GM18868 (cell line): ENCODE data around the gene JARID2.

Source experiments
- ATAC-seq: cut with Tn5 transposase; IDR thresholded peaks from one replicate; pipeline ENCODE4 v1.9.1; 2021; ENCODE audit warnings: mild to moderate bottlenecking, moderate library complexity; ENCODE audit not compliant: unreplicated experiment

Gene JARID2

GRCh38 chr6:15350386-15351083, 104.7 kb downstream of the JARID2 start:
- no peak for ATAC-seq

GRCh38 chr6:15351631-15352030, 105.8 kb downstream of the JARID2 start:
- no peak for ATAC-seq

GRCh38 chr6:15352220-15352619, 106.4 kb downstream of the JARID2 start:
- no peak for ATAC-seq

- no peak for ATAC-seq
Measured at GRCh38 chr6:15352845-15353244, 107.0 kb downstream of the JARID2 start.

GRCh38 chr6:15355683-15356099, 109.8 kb downstream of the JARID2 start:
- ATAC-seq, result no peak

GRCh38 chr6:15356179-15356578, 110.3 kb downstream of the JARID2 start:
- no peak for ATAC-seq

GRCh38 chr6:15356937-15357336, 111.1 kb downstream of the JARID2 start:
- no peak for ATAC-seq

GRCh38 chr6:15357782-15358181, 111.9 kb downstream of the JARID2 start:
- no peak for ATAC-seq

GRCh38 chr6:15358579-15359327, 112.9 kb downstream of the JARID2 start:
- peak; percentile 36 for ATAC-seq

GRCh38 chr6:15359335-15359862, 113.5 kb downstream of the JARID2 start:
- peak; percentile 56 for ATAC-seq

- ATAC-seq, result no peak
Measured at GRCh38 chr6:15360300-15360699, 114.4 kb downstream of the JARID2 start.

GRCh38 chr6:15361197-15361596, 115.3 kb downstream of the JARID2 start:
- ATAC-seq, result no peak

GRCh38 chr6:15362274-15363160, 116.6 kb downstream of the JARID2 start:
- no peak for ATAC-seq

- no peak for ATAC-seq
Measured at GRCh38 chr6:15363164-15363522, 117.3 kb downstream of the JARID2 start.

- ATAC-seq, result peak; percentile 25
Measured at GRCh38 chr6:15363523-15364400, 117.9 kb downstream of the JARID2 start.

- no peak for ATAC-seq
Measured at GRCh38 chr6:15364401-15365037, 118.7 kb downstream of the JARID2 start.

GRCh38 chr6:15365273-15365687, 119.4 kb downstream of the JARID2 start:
- ATAC-seq, result peak; percentile 52

GRCh38 chr6:15366003-15366535, 120.2 kb downstream of the JARID2 start:
- no peak for ATAC-seq

- no peak for ATAC-seq
Measured at GRCh38 chr6:15366879-15367278, 121.0 kb downstream of the JARID2 start.
